HEK293T (cell line): Measurements from ENCODE around the gene TNFAIP8.
A peak's percentile ranks its signal among the peaks of the same experiment; 100 is the strongest.

ENCODE experiments used
- CTCF ChIA-PET: fragments of 350-600 bp; formaldehyde crosslinking; extraction: SDS; loops from one replicate; lab custom pipeline; 2021; ENCODE audit warnings: antibody characterized with exemption, inconsistent platforms; lab: Yijun Ruan, JAX
- POLR2A ChIA-PET: fragments of 350-600 bp; formaldehyde crosslinking; extraction: SDS; loops from one replicate; lab custom pipeline; 2020; ENCODE audit warnings: antibody characterized with exemption, inconsistent platforms; lab: Yijun Ruan, JAX
- DNase-seq: peaks from one replicate; pipeline ENCODE4 v3.0.0; 2012; ENCODE audit warnings: mixed read lengths; ENCODE audit errors: extremely low spot score
- ARNT ChIP-seq: fragments of 450-650 bp; IDR thresholded peaks from 2 replicates; pipeline ENCODE4 v1.6.1; 2017; ENCODE audit warnings: mild to moderate bottlenecking
- BHLHE40 ChIP-seq: fragments of 450-650 bp; IDR thresholded peaks from 2 replicates; pipeline ENCODE4 v1.6.1; 2016; ENCODE audit warnings: mild to moderate bottlenecking, moderate library complexity, borderline replicate concordance
- CTBP1 ChIP-seq: fragments of 450-650 bp; IDR thresholded peaks from 2 replicates; pipeline ENCODE4 v1.6.1; 2016; ENCODE audit warnings: borderline replicate concordance
- ELF4 ChIP-seq: fragments of 450-650 bp; IDR thresholded peaks from 2 replicates; pipeline ENCODE4 v1.6.1; 2017; ENCODE audit warnings: antibody characterized with exemption
- FOXA1 ChIP-seq: fragments of 450-650 bp; IDR thresholded peaks from 2 replicates; pipeline ENCODE4 v1.6.1; 2016; ENCODE audit warnings: mild to moderate bottlenecking
- FOXK2 ChIP-seq: fragments of 450-650 bp; IDR thresholded peaks from 2 replicates; pipeline ENCODE4 v1.6.1; 2016; ENCODE audit warnings: mild to moderate bottlenecking
- FOXM1 ChIP-seq: fragments of 450-650 bp; IDR thresholded peaks from 2 replicates; pipeline ENCODE4 v1.6.1; 2017; ENCODE audit warnings: mild to moderate bottlenecking, borderline replicate concordance
- HDGF ChIP-seq: fragments of 450-650 bp; IDR thresholded peaks from 2 replicates; pipeline ENCODE4 v1.6.1; 2017; ENCODE audit warnings: antibody characterized with exemption, borderline replicate concordance
- L3MBTL2 ChIP-seq: fragments of 450-650 bp; conservative IDR thresholded peaks from 2 replicates; pipeline ENCODE4 v1.6.1; 2016; ENCODE audit warnings: mild to moderate bottlenecking
- LEF1 ChIP-seq: fragments of 450-650 bp; IDR thresholded peaks from 2 replicates; pipeline ENCODE4 v1.6.1; 2017; ENCODE audit warnings: mild to moderate bottlenecking, borderline replicate concordance
- NFRKB ChIP-seq: fragments of 450-650 bp; IDR thresholded peaks from 2 replicates; pipeline ENCODE4 v1.6.1; 2016; ENCODE audit warnings: mild to moderate bottlenecking, moderate library complexity
- PKNOX1 ChIP-seq: fragments of 450-650 bp; IDR thresholded peaks from 2 replicates; pipeline ENCODE4 v1.6.1; 2016
- SP1 ChIP-seq: fragments of 450-650 bp; IDR thresholded peaks from 2 replicates; pipeline ENCODE4 v1.6.1; 2017
- SUZ12 ChIP-seq: fragments of 450-650 bp; IDR thresholded peaks from 2 replicates; pipeline ENCODE4 v1.6.1; 2016; ENCODE audit warnings: mild to moderate bottlenecking
- TARDBP ChIP-seq: fragments of 450-650 bp; IDR thresholded peaks from 2 replicates; pipeline ENCODE4 v1.6.1; 2016
- ZNF384 ChIP-seq: fragments of 450-650 bp; IDR thresholded peaks from 2 replicates; pipeline ENCODE4 v1.6.1; 2016

The TNFAIP8 gene

DNA sequence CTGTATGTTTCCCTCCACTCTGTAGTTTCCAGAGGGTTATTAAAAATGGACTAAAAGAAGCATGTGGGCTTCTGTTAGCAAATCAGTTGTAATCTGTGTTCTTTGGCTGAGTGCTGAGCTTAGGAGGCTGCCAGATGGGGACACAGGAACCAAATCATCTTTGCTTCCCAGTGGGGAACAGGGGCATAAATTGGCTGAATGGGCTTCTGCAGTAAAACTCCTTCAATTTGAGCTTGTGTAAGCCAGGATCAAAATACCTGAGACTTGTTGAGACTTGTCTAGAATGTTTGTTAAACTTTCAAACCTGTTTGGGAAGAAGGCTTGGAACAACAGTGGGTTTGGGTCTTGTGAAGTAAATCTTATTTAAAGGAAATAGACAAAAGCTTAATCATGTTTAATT lies 32.2 kb upstream of the TNFAIP8 start:
- POLR2A ChIA-PET: interaction anchor here (0.7 to 2.0 kb wide), 7 partner anchors 10 to 252 kb away, joined by 3 to 9 read pairs (median 4); partner anchors contain the start of gene DMXL1
- no peak for TF ChIP-seq ZNF384
- TF ChIP-seq ELF4: no peak
- no peak for TF ChIP-seq HDGF
- no peak for TF ChIP-seq ARNT
- TF ChIP-seq FOXA1: no peak
- TF ChIP-seq PKNOX1: no peak
- no peak for TF ChIP-seq NFRKB
- no peak for TF ChIP-seq LEF1
- TF ChIP-seq FOXK2: no peak
- no peak for TF ChIP-seq SUZ12
- TF ChIP-seq TARDBP: no peak
- no peak for TF ChIP-seq CTBP1
- no peak for TF ChIP-seq SP1
- no peak for TF ChIP-seq FOXM1
- TF ChIP-seq L3MBTL2: no peak
- TF ChIP-seq BHLHE40: no peak
- CTCF ChIA-PET: interaction anchor here (1.1 to 1.5 kb wide), 2 partner anchors 12 to 63 kb away, joined by 3 to 4 read pairs; no protein-coding TSS in a partner anchor

DNA sequence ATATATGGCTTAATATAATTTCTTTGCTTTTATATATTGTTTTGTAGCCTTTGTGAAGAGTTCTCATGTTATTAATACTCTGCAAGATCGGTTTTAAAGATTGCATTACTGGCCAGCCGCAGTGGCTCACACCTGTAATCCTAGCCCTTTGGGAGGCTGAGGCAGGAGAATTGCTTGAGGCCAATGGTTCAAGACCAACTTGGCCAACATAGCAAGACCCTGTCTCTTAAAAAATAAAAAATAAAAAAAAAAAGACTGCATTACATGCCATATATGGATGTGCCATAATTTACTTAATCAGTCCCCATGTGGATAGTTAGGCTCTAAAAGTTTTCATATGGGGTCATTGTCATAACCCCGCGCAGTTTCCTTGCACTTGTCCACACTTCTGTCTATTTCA lies 31.0 kb upstream of the TNFAIP8 start:
- TF ChIP-seq TARDBP: no peak
- no peak for TF ChIP-seq FOXA1
- no peak for TF ChIP-seq FOXM1
- TF ChIP-seq ARNT: no peak
- TF ChIP-seq SUZ12: no peak
- TF ChIP-seq HDGF: no peak
- no peak for TF ChIP-seq CTBP1
- TF ChIP-seq NFRKB: no peak
- no peak for TF ChIP-seq ELF4
- CTCF ChIA-PET: interaction anchor here (0.7 kb wide), 1 partner anchor 272 kb away, joined by 4 read pairs; no protein-coding TSS in a partner anchor
- POLR2A ChIA-PET: interaction anchor here (1.0 kb wide), 1 partner anchor 37 kb away, joined by 3 read pairs; no protein-coding TSS in a partner anchor
- DNase-seq: no peak

More for the DNA sequence above, 32.2 kb upstream of the TNFAIP8 start:
- peak; percentile 23 for DNase-seq

GRCh38 chr5:119327018-119327417 lies 28.8 kb upstream of the TNFAIP8 start:
- no peak for DNase-seq
- ChIA-PET POLR2A (no interaction called here), CTCF (interaction anchor here (1.0 to 1.6 kb wide), 2 partner anchors 9 to 11 kb away, joined by 4 read pairs; no protein-coding TSS in a partner anchor)
- TF ChIP-seq BHLHE40 (no peak), ELF4 (no peak), CTBP1 (no peak)

DNA sequence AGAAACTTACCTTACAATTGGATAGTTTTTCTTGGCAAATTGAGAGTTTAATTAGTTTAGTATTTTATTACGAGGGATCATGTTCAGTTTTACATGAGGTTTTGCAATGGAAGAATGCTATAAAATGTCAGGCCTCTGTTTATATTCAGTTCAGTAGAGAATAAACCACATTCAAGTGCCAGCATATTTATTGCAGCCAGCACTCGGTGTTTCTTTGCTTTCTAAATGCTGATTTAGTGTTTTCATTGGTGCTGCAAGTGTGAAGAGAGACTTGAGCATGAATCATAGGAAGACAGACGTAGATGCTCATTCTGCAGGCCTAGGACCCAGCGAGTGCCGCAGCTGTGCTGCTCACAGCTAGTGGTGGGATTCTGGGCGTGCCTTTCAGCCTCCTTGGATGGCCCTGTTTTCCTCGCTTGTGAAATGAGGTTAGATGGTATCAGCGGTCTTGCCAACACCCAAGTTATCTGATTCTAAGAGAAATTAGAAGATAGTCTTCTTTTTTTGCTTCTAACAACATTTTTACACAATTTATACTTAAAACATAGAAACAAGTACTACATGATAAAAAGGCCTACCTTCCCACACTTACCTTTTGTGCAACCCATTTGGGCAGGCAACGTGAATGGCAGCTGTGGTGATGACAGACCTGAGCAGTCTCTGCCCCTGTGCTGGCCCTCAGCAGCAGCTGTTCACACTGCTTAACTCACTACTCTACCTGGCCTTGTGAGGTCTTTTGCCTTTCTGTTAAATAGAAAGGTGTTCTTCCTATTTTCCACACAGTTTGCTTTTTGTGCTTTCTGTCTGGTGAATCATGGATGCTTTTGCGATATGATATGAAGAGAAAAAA lies 26.8 kb upstream of the TNFAIP8 start:
- ChIA-PET POLR2A (interaction anchor here (0.9 kb wide), 1 partner anchor 9 kb away, joined by 3 read pairs; no protein-coding TSS in a partner anchor), CTCF (interaction anchor here (0.8 to 1.6 kb wide), 2 partner anchors 13 to 81 kb away, joined by 3 to 4 read pairs; no protein-coding TSS in a partner anchor)
- TF ChIP-seq SP1: no peak
- TF ChIP-seq BHLHE40: no peak
- TF ChIP-seq TARDBP: no peak
- TF ChIP-seq CTBP1: 0 out of 2 replicates have a peak, but pooled peaks have one; percentile 19
- TF ChIP-seq SUZ12: no peak
- peak; percentile 80 for TF ChIP-seq PKNOX1
- DNase-seq: no peak

- DNase-seq: no peak
- ChIA-PET CTCF (interaction anchor here (0.8 kb wide), 1 partner anchor 81 kb away, joined by 3 read pairs; no protein-coding TSS in a partner anchor), POLR2A (no interaction called here)
- TF ChIP-seq TARDBP: no peak
These were observed 26.2 kb upstream of the TNFAIP8 start for GRCh38 chr5:119329666-119330065.

- POLR2A ChIA-PET: no interaction called here
- CTCF ChIA-PET: interaction anchor here (0.8 kb wide), 1 partner anchor 80 kb away, joined by 3 read pairs; no protein-coding TSS in a partner anchor
- DNase-seq: no peak
- TF ChIP-seq ZNF384 (no peak), LEF1 (no peak)
These were observed 25.2 kb upstream of the TNFAIP8 start for GRCh38 chr5:119330367-119331183.

GRCh38 chr5:119331566-119332095 lies 24.2 kb upstream of the TNFAIP8 start:
- DNase-seq: no peak
- POLR2A ChIA-PET: no interaction called here
- CTCF ChIA-PET: no interaction called here
- TF ChIP-seq FOXA1: no peak
- TF ChIP-seq FOXM1: no peak
- TF ChIP-seq HDGF: no peak
- TF ChIP-seq LEF1: no peak
- no peak for TF ChIP-seq SP1
- TF ChIP-seq NFRKB: no peak
- TF ChIP-seq TARDBP: no peak
- TF ChIP-seq SUZ12: no peak
- no peak for TF ChIP-seq ELF4
- no peak for TF ChIP-seq L3MBTL2
- TF ChIP-seq BHLHE40: no peak
- no peak for TF ChIP-seq PKNOX1
- no peak for TF ChIP-seq CTBP1
- no peak for TF ChIP-seq ARNT
- TF ChIP-seq ZNF384: no peak
- no peak for TF ChIP-seq FOXK2
